BE2C (cell line): ENCODE measurements around the gene CDH23.

Experiments used
- DNase-seq: peaks from one replicate; pipeline ENCODE4 v3.0.0-alpha.2; 2020
- H3K27me3 ChIP-seq: fragments of 250-450 bp; sonication (Bioruptor Pico); 2 replicates; pipeline ENCODE4 v1.5.1; 2020; ENCODE audit warnings: mild to moderate bottlenecking
- H3K36me3 ChIP-seq: fragments of 250-450 bp; sonication (Bioruptor Pico); 2 replicates; pipeline ENCODE4 v1.5.1; 2020; ENCODE audit warnings: mild to moderate bottlenecking
- H3K4me1 ChIP-seq: fragments of 250-450 bp; sonication (Bioruptor Pico); 2 replicates; pipeline ENCODE4 v1.5.1; 2020
- H3K4me3 ChIP-seq: 2 replicates; pipeline ENCODE4 v1.5.1; 2011; ENCODE audit warnings: low read depth, low read length
- H3K9me3 ChIP-seq: fragments of 250-450 bp; sonication (Bioruptor Pico); 2 replicates; pipeline ENCODE4 v1.5.1; 2020
- CTCF ChIP-seq: IDR thresholded peaks from 2 replicates; pipeline ENCODE4 v1.5.1; 2012; ENCODE audit warnings: mild to moderate bottlenecking, low read depth, low read length

CDH23 gene

GRCh38 chr10:71757399-71757922, 360.7 kb downstream of the CDH23 start:
- Histone ChIP-seq H3K9me3 (no peaks in the 10 kb centered on the region), H3K36me3 (no peaks in the 10 kb centered on the region), H3K4me3 (no peak overlapping the region), H3K27me3 (no peaks in the 10 kb centered on the region), H3K4me1 (no peaks in the 10 kb centered on the region)
- DNase-seq = no peak
- TF ChIP-seq CTCF = no peak

- Histone ChIP-seq H3K4me3 (no peak overlapping the region), H3K9me3 (no peaks in the 10 kb centered on the region), H3K36me3 (no peaks in the 10 kb centered on the region), H3K4me1 (no peaks in the 10 kb centered on the region; the same call in 1 of the 2 replicates), H3K27me3 (no peaks in the 10 kb centered on the region)
- no peak for DNase-seq
- TF ChIP-seq CTCF = no peak
These were observed 364.4 kb downstream of the CDH23 start for GRCh38 chr10:71761105-71761511.

- H3K36me3 ChIP-seq = no peaks in the 10 kb centered on the region
- H3K9me3 ChIP-seq = no peaks in the 10 kb centered on the region
- no peaks in the 10 kb centered on the region; the same call in 1 of the 2 replicates for H3K4me1 ChIP-seq
- H3K4me3 ChIP-seq = no peak overlapping the region
- H3K27me3 ChIP-seq = no peaks in the 10 kb centered on the region
- no peak for TF ChIP-seq CTCF
- no peak for DNase-seq
These were observed 364.9 kb downstream of the CDH23 start for GRCh38 chr10:71761541-71762113.

- H3K36me3 ChIP-seq = no peaks in the 10 kb centered on the region
- DNase-seq = no peak
- H3K27me3 ChIP-seq = no peaks in the 10 kb centered on the region
- TF ChIP-seq CTCF = no peak
- no peaks in the 10 kb centered on the region; the same call in 1 of the 2 replicates for H3K4me1 ChIP-seq
- no peak overlapping the region for H3K4me3 ChIP-seq
- H3K9me3 ChIP-seq = no peaks in the 10 kb centered on the region
These were observed 365.6 kb downstream of the CDH23 start for GRCh38 chr10:71762324-71762723.

GRCh38 chr10:71763352-71764127, 366.8 kb downstream of the CDH23 start:
- Histone ChIP-seq H3K36me3 (no peaks in the 10 kb centered on the region), H3K27me3 (no peaks in the 10 kb centered on the region), H3K9me3 (no peaks in the 10 kb centered on the region), H3K4me1 (no peaks in the 10 kb centered on the region; the same call in 1 of the 2 replicates), H3K4me3 (no peak overlapping the region)
- no peak for TF ChIP-seq CTCF
- no peak for DNase-seq
